ENCODE data around the gene IGF2BP2. TPM values are rescaled to one million over a fixed set of nuclear protein-coding genes. Genes with fewer than 3 reads are reported as not detected.
"Not testable (repeated sequence)": the region's sequence is repeated elsewhere in the genome, so short reads cannot be mapped to it uniquely, and the experiment has no call there.

The IGF2BP2 gene
- total RNA-seq, 1 experiment from 2014 or later = 66.2 TPM

- ChIA-PET CTCF (no interaction called here), POLR2A (ENCODE audit: low non-redundant PET) (no interaction called here)
- no peak overlapping the region for H3K4me3 ChIP-seq (ENCODE audit: low read depth, low read length, poor library complexity, severe bottlenecking)
- TF ChIP-seq, protein P1, sequence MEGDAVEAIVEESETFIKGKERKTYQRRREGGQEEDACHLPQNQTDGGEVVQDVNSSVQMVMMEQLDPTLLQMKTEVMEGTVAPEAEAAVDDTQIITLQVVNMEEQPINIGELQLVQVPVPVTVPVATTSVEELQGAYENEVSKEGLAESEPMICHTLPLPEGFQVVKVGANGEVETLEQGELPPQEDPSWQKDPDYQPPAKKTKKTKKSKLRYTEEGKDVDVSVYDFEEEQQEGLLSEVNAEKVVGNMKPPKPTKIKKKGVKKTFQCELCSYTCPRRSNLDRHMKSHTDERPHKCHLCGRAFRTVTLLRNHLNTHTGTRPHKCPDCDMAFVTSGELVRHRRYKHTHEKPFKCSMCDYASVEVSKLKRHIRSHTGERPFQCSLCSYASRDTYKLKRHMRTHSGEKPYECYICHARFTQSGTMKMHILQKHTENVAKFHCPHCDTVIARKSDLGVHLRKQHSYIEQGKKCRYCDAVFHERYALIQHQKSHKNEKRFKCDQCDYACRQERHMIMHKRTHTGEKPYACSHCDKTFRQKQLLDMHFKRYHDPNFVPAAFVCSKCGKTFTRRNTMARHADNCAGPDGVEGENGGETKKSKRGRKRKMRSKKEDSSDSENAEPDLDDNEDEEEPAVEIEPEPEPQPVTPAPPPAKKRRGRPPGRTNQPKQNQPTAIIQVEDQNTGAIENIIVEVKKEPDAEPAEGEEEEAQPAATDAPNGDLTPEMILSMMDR (conservative IDR thresholded peaks at IDR 0.05; ENCODE audit: low read depth, low read length) = no peak
- no peak for TF ChIP-seq EZH2 (IDR thresholded peaks at IDR 0.05; ENCODE audit: borderline replicate concordance, low read depth, low read length, poor library complexity, severe bottlenecking)
- no peak for DNase-seq (ENCODE audit: low spot score)
- no peaks in the 10 kb centered on the region for H3K36me3 ChIP-seq (ENCODE audit: insufficient read depth, low read length, poor library complexity, severe bottlenecking)
- H3K4me1 ChIP-seq (ENCODE audit: insufficient read depth, low read length, poor library complexity, severe bottlenecking) = peaks cover 30% of the 10 kb centered on the region
- H3K27me3 ChIP-seq (replicated peaks; ENCODE audit: insufficient read depth, low read depth, low read length, poor library complexity) = no peaks in the 10 kb centered on the region
- peak overlapping the region; percentile 46 for H3K27ac ChIP-seq (ENCODE audit: low read depth, low read length, poor library complexity, severe bottlenecking)
- BruUV-seq (replicated peaks) = no TSS peak
- intact Hi-C loops (cut with micrococcal nuclease; ENCODE audit: unreplicated experiment) = no loop called here
- H3K9me3 ChIP-seq (ENCODE audit: low read depth, low read length, poor library complexity, severe bottlenecking) = no peaks in the 10 kb centered on the region
Observed at GRCh38 chr3:185701611-185702261, 123.1 kb downstream of the IGF2BP2 start.

- TF ChIP-seq, protein P1 (conservative IDR thresholded peaks at IDR 0.05; ENCODE audit: low read depth, low read length) = no peak
- TF ChIP-seq EZH2 (IDR thresholded peaks at IDR 0.05; ENCODE audit: borderline replicate concordance, low read depth, low read length, poor library complexity, severe bottlenecking) = no peak
- CTCF ChIA-PET = no interaction called here
- Histone ChIP-seq H3K27me3 (replicated peaks; ENCODE audit: insufficient read depth, low read depth, low read length, poor library complexity) (no peaks in the 10 kb centered on the region), H3K4me1 (ENCODE audit: insufficient read depth, low read length, poor library complexity, severe bottlenecking) (peaks cover 44% of the 10 kb centered on the region), H3K9me3 (ENCODE audit: low read depth, low read length, poor library complexity, severe bottlenecking) (no peaks in the 10 kb centered on the region), H3K27ac (ENCODE audit: low read depth, low read length, poor library complexity, severe bottlenecking) (no peak overlapping the region), H3K36me3 (ENCODE audit: insufficient read depth, low read length, poor library complexity, severe bottlenecking) (no peaks in the 10 kb centered on the region), H3K4me3 (ENCODE audit: low read depth, low read length, poor library complexity, severe bottlenecking) (no peak overlapping the region)
- POLR2A ChIA-PET (ENCODE audit: low non-redundant PET) = no interaction called here
- intact Hi-C loops (cut with micrococcal nuclease; ENCODE audit: unreplicated experiment) = no loop called here
- no TSS peak for BruUV-seq (replicated peaks)
- no peak for DNase-seq (ENCODE audit: low spot score)
Observed at GRCh38 chr3:185699927-185700326, 124.9 kb downstream of the IGF2BP2 start.

- BruUV-seq (replicated peaks); H3K9me3 ChIP-seq (ENCODE audit: low read depth, low read length, poor library complexity, severe bottlenecking); H3K27me3 ChIP-seq (replicated peaks; ENCODE audit: insufficient read depth, low read depth, low read length, poor library complexity); H3K27ac ChIP-seq (ENCODE audit: low read depth, low read length, poor library complexity, severe bottlenecking); H3K4me3 ChIP-seq (ENCODE audit: low read depth, low read length, poor library complexity, severe bottlenecking); H3K36me3 ChIP-seq (ENCODE audit: insufficient read depth, low read length, poor library complexity, severe bottlenecking); POLR2A ChIA-PET (ENCODE audit: low non-redundant PET); CTCF ChIA-PET; intact Hi-C loops (cut with micrococcal nuclease; ENCODE audit: unreplicated experiment); DNase-seq (ENCODE audit: low spot score): not testable (repeated sequence)
- H3K4me1 ChIP-seq (ENCODE audit: insufficient read depth, low read length, poor library complexity, severe bottlenecking) = peaks cover 44% of the 10 kb centered on the region
Observed at GRCh38 chr3:185697228-185697627, 127.6 kb downstream of the IGF2BP2 start.

GRCh38 chr3:185696039-185696438, 128.8 kb downstream of the IGF2BP2 start:
- intact Hi-C loops (cut with micrococcal nuclease; ENCODE audit: unreplicated experiment) = no loop called here
- Histone ChIP-seq H3K9me3 (ENCODE audit: low read depth, low read length, poor library complexity, severe bottlenecking) (no peaks in the 10 kb centered on the region), H3K27me3 (replicated peaks; ENCODE audit: insufficient read depth, low read depth, low read length, poor library complexity) (no peaks in the 10 kb centered on the region), H3K36me3 (ENCODE audit: insufficient read depth, low read length, poor library complexity, severe bottlenecking) (peaks cover 14% of the 10 kb centered on the region), H3K4me3 (ENCODE audit: low read depth, low read length, poor library complexity, severe bottlenecking) (no peak overlapping the region), H3K27ac (ENCODE audit: low read depth, low read length, poor library complexity, severe bottlenecking) (no peak overlapping the region), H3K4me1 (ENCODE audit: insufficient read depth, low read length, poor library complexity, severe bottlenecking) (peaks cover 36% of the 10 kb centered on the region)
- DNase-seq (ENCODE audit: low spot score) = peak; percentile 86
- TF ChIP-seq, protein P1 (conservative IDR thresholded peaks at IDR 0.05; ENCODE audit: low read depth, low read length) = no peak
- TF ChIP-seq EZH2 (IDR thresholded peaks at IDR 0.05; ENCODE audit: borderline replicate concordance, low read depth, low read length, poor library complexity, severe bottlenecking) = no peak
- CTCF ChIA-PET = interaction anchor here (0.5 to 1.1 kb wide), 2 partner anchors 184 to 287 kb away, joined by 3 to 4 read pairs; no protein-coding TSS in a partner anchor
- POLR2A ChIA-PET (ENCODE audit: low non-redundant PET) = no interaction called here
- BruUV-seq (replicated peaks) = no TSS peak

Data from A673 (cell line).